ENCODE data around the gene ADAMTS12.
"Not testable (repeated sequence)": the region's sequence is repeated elsewhere in the genome, so short reads cannot be mapped to it uniquely, and the experiment has no call there.

Gene ADAMTS12

DNA sequence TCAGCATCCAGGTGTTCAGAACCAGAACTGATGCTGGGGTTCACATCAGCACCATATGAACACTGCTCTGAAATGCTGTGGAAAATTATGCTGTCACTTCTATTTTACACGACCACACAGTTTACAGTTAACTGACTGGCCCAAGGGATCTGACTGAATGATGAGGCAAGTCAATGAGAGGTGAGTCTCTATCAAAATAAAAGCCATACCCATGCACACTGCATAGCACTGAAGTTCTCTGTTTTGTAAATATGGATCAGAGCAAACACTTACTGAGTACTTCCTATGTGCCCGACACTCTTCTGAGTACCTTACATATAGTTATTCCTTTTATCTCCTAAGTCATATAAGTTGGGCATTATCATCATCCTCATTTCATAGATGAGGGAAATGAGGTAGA lies 328.3 kb downstream of the ADAMTS12 start:
- no peak for TF ChIP-seq Cebpa-rat (IDR thresholded peaks at IDR 0.05)
- H3K36me3 ChIP-seq = no peaks in the 10 kb centered on the region
- H3K4me3 ChIP-seq = no peak overlapping the region
- no peaks in the 10 kb centered on the region for H3K4me1 ChIP-seq
- H3K27me3 ChIP-seq = no peaks in the 10 kb centered on the region
- no peak overlapping the region for H3K27ac ChIP-seq
- no peaks in the 10 kb centered on the region for H3K9me3 ChIP-seq
- H4K20me1 ChIP-seq = no peaks in the 10 kb centered on the region
- H3K4me2 ChIP-seq = no peak overlapping the region
- H3K9ac ChIP-seq = no peak overlapping the region

GRCh38 chr5:33558489-33558888 lies 333.3 kb downstream of the ADAMTS12 start:
- no peak overlapping the region for H3K4me3 ChIP-seq

GRCh38 chr5:33557605-33558004 lies 334.2 kb downstream of the ADAMTS12 start:
- no peaks in the 10 kb centered on the region for H3K27me3 ChIP-seq
- no peak overlapping the region for H3K4me2 ChIP-seq
- no peaks in the 10 kb centered on the region for H3K9me3 ChIP-seq
- no peak overlapping the region for H3K4me3 ChIP-seq
- no peak overlapping the region for H3K9ac ChIP-seq
- TF ChIP-seq Cebpa-rat (IDR thresholded peaks at IDR 0.05) = no peak
- no peaks in the 10 kb centered on the region for H3K36me3 ChIP-seq
- H3K27ac ChIP-seq = no peak overlapping the region
- no peaks in the 10 kb centered on the region for H4K20me1 ChIP-seq
- H3K4me1 ChIP-seq = no peaks in the 10 kb centered on the region

More at GRCh38 chr5:33558489-33558888, 333.3 kb downstream of the ADAMTS12 start:
- Histone ChIP-seq H3K9ac (no peak overlapping the region), H3K36me3 (no peaks in the 10 kb centered on the region), H4K20me1 (no peaks in the 10 kb centered on the region), H3K4me2 (no peak overlapping the region), H3K9me3 (no peaks in the 10 kb centered on the region), H3K4me1 (no peaks in the 10 kb centered on the region), H3K27ac (no peak overlapping the region), H3K27me3 (no peaks in the 10 kb centered on the region)
- TF ChIP-seq Cebpa-rat (IDR thresholded peaks at IDR 0.05) = no peak

- TF ChIP-seq Cebpa-rat (IDR thresholded peaks at IDR 0.05) = no peak
- H3K36me3 ChIP-seq = no peaks in the 10 kb centered on the region
- no peak overlapping the region for H3K4me3 ChIP-seq
- H4K20me1 ChIP-seq = no peaks in the 10 kb centered on the region
- H3K9me3 ChIP-seq = no peaks in the 10 kb centered on the region
- no peaks in the 10 kb centered on the region for H3K27me3 ChIP-seq
- H3K4me2 ChIP-seq = no peak overlapping the region
- no peaks in the 10 kb centered on the region for H3K4me1 ChIP-seq
- no peak overlapping the region for H3K27ac ChIP-seq
- no peak overlapping the region for H3K9ac ChIP-seq
Measured at GRCh38 chr5:33556330-33557328, 335.2 kb downstream of the ADAMTS12 start.

GRCh38 chr5:33549982-33550567 lies 341.7 kb downstream of the ADAMTS12 start:
- no peaks in the 10 kb centered on the region for H4K20me1 ChIP-seq
- H3K9me3 ChIP-seq = no peaks in the 10 kb centered on the region
- no peaks in the 10 kb centered on the region for H3K4me1 ChIP-seq
- no peaks in the 10 kb centered on the region for H3K36me3 ChIP-seq
- H3K4me3 ChIP-seq = no peak overlapping the region
- H3K4me2 ChIP-seq = no peak overlapping the region
- TF ChIP-seq Cebpa-rat (IDR thresholded peaks at IDR 0.05) = no peak
- no peak overlapping the region for H3K27ac ChIP-seq
- no peaks in the 10 kb centered on the region for H3K27me3 ChIP-seq
- no peak overlapping the region for H3K9ac ChIP-seq

- H3K36me3 ChIP-seq, H3K4me1 ChIP-seq, H3K27ac ChIP-seq, H4K20me1 ChIP-seq, H3K4me2 ChIP-seq, H3K9ac ChIP-seq, H3K9me3 ChIP-seq, H3K4me3 ChIP-seq, H3K27me3 ChIP-seq: not testable (repeated sequence)
Measured at GRCh38 chr5:33539790-33540189, 352.0 kb downstream of the ADAMTS12 start.

DNA sequence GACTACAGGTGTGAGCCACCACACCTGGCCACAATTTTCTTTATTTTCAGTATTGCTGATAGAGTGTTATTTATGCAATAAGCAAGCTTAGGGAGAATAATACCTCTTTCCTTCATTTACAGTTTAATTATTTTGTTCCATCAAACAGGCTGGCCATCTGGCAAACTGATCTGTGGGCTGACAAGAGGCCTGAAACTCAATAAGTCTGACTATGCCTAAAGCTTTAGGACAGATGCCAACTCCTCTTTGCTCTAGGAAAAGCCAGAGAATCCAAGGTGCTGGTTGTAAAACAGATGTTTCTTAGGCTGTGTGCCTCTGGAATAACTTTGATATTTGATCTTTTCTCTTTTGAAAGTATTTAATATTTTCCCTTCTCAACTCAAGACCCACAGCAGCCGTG lies 352.6 kb downstream of the ADAMTS12 start:
- Histone ChIP-seq H3K9me3 (0 out of 2 replicates have a peak, but pooled peaks cover 4% of the 10 kb centered on the region), H3K9ac (no peak overlapping the region), H3K27ac (no peak overlapping the region), H3K4me3 (no peak overlapping the region), H3K4me2 (no peak overlapping the region), H3K36me3 (no peaks in the 10 kb centered on the region), H3K4me1 (no peaks in the 10 kb centered on the region), H4K20me1 (no peaks in the 10 kb centered on the region), H3K27me3 (no peaks in the 10 kb centered on the region)
- no peak for TF ChIP-seq Cebpa-rat (IDR thresholded peaks at IDR 0.05)

DNA sequence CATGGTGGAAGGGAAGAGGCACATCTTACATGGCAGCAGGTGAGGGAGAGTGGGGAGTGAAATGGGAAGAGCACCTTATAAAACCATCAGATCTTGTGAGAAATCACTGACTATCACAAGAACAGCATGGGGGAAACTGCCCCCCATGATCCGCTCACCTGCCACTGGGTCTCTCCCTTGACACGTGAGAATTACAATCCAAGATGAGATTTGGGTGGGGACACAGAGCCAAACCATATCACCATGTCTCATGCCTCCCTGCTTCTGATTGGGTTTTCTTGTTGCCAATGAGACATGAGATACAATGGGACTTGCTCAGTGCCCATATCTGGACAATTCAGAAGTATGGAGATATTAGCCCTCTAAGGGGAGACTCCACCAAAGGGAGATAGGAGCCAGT lies 353.6 kb downstream of the ADAMTS12 start:
- no peaks in the 10 kb centered on the region for H3K4me1 ChIP-seq
- H3K4me2 ChIP-seq = no peak overlapping the region
- no peaks in the 10 kb centered on the region for H4K20me1 ChIP-seq
- H3K4me3 ChIP-seq = no peak overlapping the region
- H3K9me3 ChIP-seq = 0 out of 2 replicates have a peak, but pooled peaks cover 4% of the 10 kb centered on the region
- no peak overlapping the region for H3K9ac ChIP-seq
- H3K36me3 ChIP-seq = no peaks in the 10 kb centered on the region
- TF ChIP-seq Cebpa-rat (IDR thresholded peaks at IDR 0.05) = no peak
- H3K27me3 ChIP-seq = no peaks in the 10 kb centered on the region
- H3K27ac ChIP-seq = no peak overlapping the region

GRCh38 chr5:33537240-33537639 lies 354.6 kb downstream of the ADAMTS12 start:
- Histone ChIP-seq H3K27ac (no peak overlapping the region), H3K36me3 (no peaks in the 10 kb centered on the region), H3K27me3 (no peaks in the 10 kb centered on the region), H3K4me2 (no peak overlapping the region), H3K4me3 (no peak overlapping the region), H3K4me1 (no peaks in the 10 kb centered on the region), H3K9ac (no peak overlapping the region), H3K9me3 (0 out of 2 replicates have a peak, but pooled peaks cover 4% of the 10 kb centered on the region), H4K20me1 (no peaks in the 10 kb centered on the region)
- TF ChIP-seq Cebpa-rat (IDR thresholded peaks at IDR 0.05) = no peak

- no peak overlapping the region for H3K4me3 ChIP-seq
- H4K20me1 ChIP-seq = no peaks in the 10 kb centered on the region
- no peaks in the 10 kb centered on the region for H3K36me3 ChIP-seq
- H3K9ac ChIP-seq = no peak overlapping the region
- no peaks in the 10 kb centered on the region for H3K27me3 ChIP-seq
- 0 out of 2 replicates have a peak, but pooled peaks cover 4% of the 10 kb centered on the region for H3K9me3 ChIP-seq
- no peak overlapping the region for H3K27ac ChIP-seq
- no peak for TF ChIP-seq Cebpa-rat (IDR thresholded peaks at IDR 0.05)
- H3K4me1 ChIP-seq = no peaks in the 10 kb centered on the region
- H3K4me2 ChIP-seq = no peak overlapping the region
Measured at GRCh38 chr5:33536802-33537201, 355.0 kb downstream of the ADAMTS12 start.
